ENCODE measurements around the gene IHH.

- TF ChIP-seq CTCF (conservative IDR thresholded peaks at IDR 0.05; ENCODE audit: low read depth, low read length) = no peak
- TF ChIP-seq EZH2 (IDR thresholded peaks at IDR 0.05; ENCODE audit: low read length, unreplicated experiment) = no peak
Observed at GRCh38 chr2:219095406-219095935, 34.8 kb upstream of the IHH start.

Measured in PC-3 (cell line).